Left cardiac atrium (tissue), 4 donors: ENCODE data around the gene FNDC3B. TPM values are rescaled to one million over a fixed set of nuclear protein-coding genes. Genes with fewer than 3 reads are reported as not detected.
A peak's percentile ranks its signal among the peaks of the same experiment; 100 is the strongest.
"Not testable (repeated sequence)": the region's sequence is repeated elsewhere in the genome, so short reads cannot be mapped to it uniquely, and the experiment has no call there.

ENCODE experiments used
- ATAC-seq, 2 donors: fragments of 200-7000 bp; cut with Tn5 transposase; one replicate each; pipeline ENCODE4 v1.9.1; 2020; ENCODE audit warnings: mild to moderate bottlenecking in 2 of 2, moderate library complexity in 2 of 2
- DNase-seq: peaks from one replicate; pipeline ENCODE4 v3.0.0-alpha.2; 2020
- intact Hi-C, 2 donors: fragments of 100-400 bp; cut with DNase I; formaldehyde crosslinking; loops; one replicate each; pipeline versions ENCODE4 v1.14.1 to v1.15.1; 2022 to 2023
- total RNA-seq, 2 donors: library from RNA; stranded (reverse); fragmentation: NEBNext Ultra II Directional; extraction: Animal tissue kit (Norgen Biotek cat#: 25700); gene quantifications; one replicate each; pipeline ENCODE4 v1.2.1, GENCODE V29; 2021
- donor health status: DM: no; HTN: yes; CAD: no.
- donor health status: DM: no; HTN: yes; CAD: no; lungs with severe emphysema.
- donor health status: DM: yes; HTN: yes; CAD: no.
- donor health status: Dilated cardiomyopathy.

FNDC3B gene
- total RNA-seq, 2 donors from 2014 or later = 82.4 to 98.3 TPM

- no peak for DNase-seq
- no peak for ATAC-seq
- intact Hi-C loops = no loop called here
These were observed 209.7 kb downstream of the FNDC3B start for GRCh38 chr3:172249039-172249438.

GRCh38 chr3:172251211-172251610 lies 211.8 kb downstream of the FNDC3B start:
- no peak for ATAC-seq
- intact Hi-C loops = no loop called here
- DNase-seq = no peak

- ATAC-seq (no peak), DNase-seq (no peak)
- intact Hi-C loops = no loop called here
These were observed 213.8 kb downstream of the FNDC3B start for GRCh38 chr3:172253200-172253599.

GRCh38 chr3:172254542-172254941 lies 215.2 kb downstream of the FNDC3B start:
- intact Hi-C loops = no loop called here
- ATAC-seq (no peak), DNase-seq (no peak)

GRCh38 chr3:172255321-172255720 lies 215.9 kb downstream of the FNDC3B start:
- DNase-seq, intact Hi-C loops, ATAC-seq: not testable (repeated sequence)

- peak; percentile 65 to 79 for ATAC-seq
- intact Hi-C loops = no loop called here
- DNase-seq = no peak
These were observed 216.8 kb downstream of the FNDC3B start for GRCh38 chr3:172256101-172256734.

GRCh38 chr3:172257648-172258400 lies 218.4 kb downstream of the FNDC3B start:
- no peak for DNase-seq
- intact Hi-C loops = no loop called here
- ATAC-seq = no peak

GRCh38 chr3:172258624-172259023 lies 219.2 kb downstream of the FNDC3B start:
- ATAC-seq = peak; percentile 56 to 60
- no peak for DNase-seq
- intact Hi-C loops = no loop called here

- intact Hi-C loops = no loop called here
- DNase-seq (no peak), ATAC-seq (peak; percentile 64 to 75)
These were observed 219.7 kb downstream of the FNDC3B start for GRCh38 chr3:172259111-172259541.

- ATAC-seq (no peak), DNase-seq (no peak)
- intact Hi-C loops = no loop called here
These were observed 220.4 kb downstream of the FNDC3B start for GRCh38 chr3:172259726-172260248.

GRCh38 chr3:172260381-172260780 lies 221.0 kb downstream of the FNDC3B start:
- ATAC-seq = peak; percentile 48 to 66
- no peak for DNase-seq
- intact Hi-C loops = no loop called here

GRCh38 chr3:172261054-172261453 lies 221.7 kb downstream of the FNDC3B start:
- no peak for ATAC-seq
- no peak for DNase-seq
- intact Hi-C loops = no loop called here

- ATAC-seq (no peak), DNase-seq (no peak)
- intact Hi-C loops = no loop called here
These were observed 223.7 kb downstream of the FNDC3B start for GRCh38 chr3:172262991-172263608.

- DNase-seq (no peak), ATAC-seq (no peak)
- intact Hi-C loops = no loop called here
These were observed 224.6 kb downstream of the FNDC3B start for GRCh38 chr3:172263781-172264486.

GRCh38 chr3:172266103-172266502 lies 226.7 kb downstream of the FNDC3B start:
- ATAC-seq = peak in 1 of 2 donors; percentile 12
- DNase-seq = no peak
- intact Hi-C loops = no loop called here

GRCh38 chr3:172268425-172268824 lies 229.0 kb downstream of the FNDC3B start:
- DNase-seq (no peak), ATAC-seq (no peak)
- intact Hi-C loops = no loop called here

- DNase-seq = no peak
- intact Hi-C loops = no loop called here
- ATAC-seq = no peak
These were observed 229.5 kb downstream of the FNDC3B start for GRCh38 chr3:172268868-172269267.

GRCh38 chr3:172270557-172271166 lies 231.3 kb downstream of the FNDC3B start:
- no peak for ATAC-seq
- no peak for DNase-seq
- intact Hi-C loops = no loop called here

- DNase-seq = no peak
- ATAC-seq = no peak
- intact Hi-C loops = no loop called here
These were observed 232.1 kb downstream of the FNDC3B start for GRCh38 chr3:172271386-172271976.
